ENCODE results near the gene GMCL1. TPM values are rescaled to one million over a fixed set of nuclear protein-coding genes. Genes with fewer than 3 reads are reported as not detected.

The GMCL1 gene
- total RNA-seq, 2 experiments from 2014 or later, result 25.4 to 31.6 TPM

DNA sequence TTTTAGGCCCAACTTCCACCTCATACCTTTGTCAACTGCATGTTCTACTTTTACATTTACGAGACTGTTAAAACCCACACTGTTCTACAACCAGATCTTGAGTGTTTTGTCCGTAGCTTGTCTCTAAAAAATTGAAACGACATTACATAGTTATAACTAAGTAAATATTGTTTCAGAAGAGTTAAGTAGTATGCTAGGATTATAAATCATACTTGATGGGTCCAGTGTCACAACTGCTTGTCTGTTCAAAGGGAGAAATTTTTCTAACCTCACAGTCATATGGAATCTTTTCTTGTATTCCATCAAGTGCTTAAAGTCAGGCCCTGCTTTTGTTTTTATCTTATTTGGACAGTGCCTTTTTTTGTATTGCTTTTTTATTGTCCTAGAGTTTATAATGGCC is 4.3 kb downstream of the GMCL1 start:
- Mint-ChIP-seq H3K9me3 (ENCODE audit: insufficient read depth) (no peaks in the 10 kb centered on the region), H3K4me1 (ENCODE audit: low read depth) (peaks cover 56% of the 10 kb centered on the region)
- no peak for ATAC-seq

DNA sequence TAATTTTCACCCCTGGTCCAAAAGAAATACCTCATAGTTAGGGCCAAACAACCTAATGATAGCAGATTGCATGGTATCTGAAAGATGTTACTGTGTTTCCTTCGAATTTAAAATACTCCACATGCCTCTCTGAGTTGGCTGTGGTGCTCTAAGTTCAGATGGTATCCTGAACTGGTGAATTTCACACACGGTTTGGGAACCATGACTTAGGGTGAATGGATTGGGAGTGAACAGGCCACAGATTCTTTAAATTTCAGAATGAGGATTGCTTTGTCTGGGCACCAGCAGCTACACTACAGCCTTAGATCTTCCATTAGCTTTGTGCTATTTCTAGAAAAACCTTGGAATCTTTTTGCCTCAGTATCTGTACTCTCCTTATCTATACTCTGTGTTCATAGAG is 6.2 kb downstream of the GMCL1 start:
- Mint-ChIP-seq H3K4me3 (no peak overlapping the region), H3K4me1 (ENCODE audit: low read depth) (peaks cover 52% of the 10 kb centered on the region), H3K27ac (no peak overlapping the region), H3K9me3 (ENCODE audit: insufficient read depth) (no peaks in the 10 kb centered on the region), H3K27me3 (ENCODE audit: low read depth) (no peaks in the 10 kb centered on the region), H3K36me3 (ENCODE audit: low read depth) (peaks cover 51% of the 10 kb centered on the region)
- POLR2A ChIA-PET, result no interaction called here
- DNase-seq (no peak), ATAC-seq (no peak)
- CTCF ChIA-PET, result interaction anchor here (0.8 to 3.0 kb wide), 3 partner anchors 19 to 111 kb away, joined by 3 to 12 read pairs (median 3); no protein-coding TSS in a partner anchor

More for the DNA sequence above, 4.3 kb downstream of the GMCL1 start:
- POLR2A ChIA-PET, result no interaction called here
- H3K36me3 Mint-ChIP-seq (ENCODE audit: low read depth), result peaks cover 44% of the 10 kb centered on the region
- CTCF ChIA-PET, result interaction anchor here (0.7 to 1.5 kb wide), 3 partner anchors 17 to 109 kb away, joined by 3 read pairs; no protein-coding TSS in a partner anchor
- H3K27me3 Mint-ChIP-seq (ENCODE audit: low read depth), result no peaks in the 10 kb centered on the region
- H3K4me3 Mint-ChIP-seq, result peak overlapping the region; percentile 10
- H3K27ac Mint-ChIP-seq, result no peak overlapping the region
- no peak for DNase-seq

DNA sequence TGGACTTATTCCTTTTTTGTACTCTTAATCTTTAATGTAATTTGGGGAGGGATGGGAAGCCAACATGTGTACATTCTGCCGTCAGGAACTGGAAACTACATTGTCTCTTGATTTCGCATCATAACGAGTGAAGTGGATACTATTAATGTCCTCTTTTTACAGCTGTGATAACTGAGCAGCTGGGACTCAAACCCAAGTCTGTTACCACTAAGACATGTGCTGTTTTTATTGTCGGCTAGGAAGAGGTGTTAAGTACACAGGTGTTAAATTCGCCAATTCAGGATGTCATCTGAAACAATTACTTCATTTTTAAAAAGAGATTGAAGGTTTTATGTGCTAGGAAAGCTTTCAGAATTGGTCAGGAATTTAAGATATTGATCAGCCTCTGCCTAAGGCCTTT is 6.9 kb downstream of the GMCL1 start:
- ChIA-PET CTCF (interaction anchor here (0.8 to 3.0 kb wide), 4 partner anchors 9 to 112 kb away, joined by 3 to 12 read pairs (median 3); no protein-coding TSS in a partner anchor), POLR2A (no interaction called here)
- H3K27me3 Mint-ChIP-seq (ENCODE audit: low read depth), result no peaks in the 10 kb centered on the region
- no peak for ATAC-seq
- peaks cover 49% of the 10 kb centered on the region for H3K36me3 Mint-ChIP-seq (ENCODE audit: low read depth)
- H3K4me1 Mint-ChIP-seq (ENCODE audit: low read depth), result peaks cover 50% of the 10 kb centered on the region
- no peak overlapping the region for H3K4me3 Mint-ChIP-seq
- no peak for DNase-seq
- no peaks in the 10 kb centered on the region for H3K9me3 Mint-ChIP-seq (ENCODE audit: insufficient read depth)
- H3K27ac Mint-ChIP-seq, result no peak overlapping the region

DNA sequence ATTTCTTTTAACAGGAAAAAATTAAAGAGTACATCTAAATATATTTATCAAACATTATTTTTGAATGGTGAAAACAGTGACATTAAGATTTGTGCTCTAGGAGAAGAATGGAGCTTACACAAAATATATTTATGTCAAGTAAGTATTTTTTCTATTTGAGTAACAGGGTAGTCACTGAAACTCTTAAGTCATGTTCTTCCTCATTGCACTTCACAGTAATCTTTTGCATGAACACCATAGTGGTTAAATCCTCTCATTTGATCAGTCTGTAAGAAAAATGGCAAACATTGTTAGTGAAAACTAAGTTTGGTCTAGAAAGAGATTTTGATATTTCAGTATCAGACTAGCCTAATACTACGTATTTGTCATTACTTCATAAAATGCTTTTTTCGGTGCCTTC is 8.1 kb downstream of the GMCL1 start:
- Mint-ChIP-seq H3K9me3 (ENCODE audit: insufficient read depth) (no peaks in the 10 kb centered on the region), H3K36me3 (ENCODE audit: low read depth) (peaks cover 50% of the 10 kb centered on the region), H3K27me3 (ENCODE audit: low read depth) (no peaks in the 10 kb centered on the region), H3K27ac (no peak overlapping the region), H3K4me3 (no peak overlapping the region), H3K4me1 (ENCODE audit: low read depth) (peaks cover 38% of the 10 kb centered on the region)
- ChIA-PET POLR2A (no interaction called here), CTCF (interaction anchor here (1.8 to 3.0 kb wide), 2 partner anchors 11 to 113 kb away, joined by 3 to 12 read pairs; no protein-coding TSS in a partner anchor)
- DNase-seq (no peak), ATAC-seq (no peak)

DNA sequence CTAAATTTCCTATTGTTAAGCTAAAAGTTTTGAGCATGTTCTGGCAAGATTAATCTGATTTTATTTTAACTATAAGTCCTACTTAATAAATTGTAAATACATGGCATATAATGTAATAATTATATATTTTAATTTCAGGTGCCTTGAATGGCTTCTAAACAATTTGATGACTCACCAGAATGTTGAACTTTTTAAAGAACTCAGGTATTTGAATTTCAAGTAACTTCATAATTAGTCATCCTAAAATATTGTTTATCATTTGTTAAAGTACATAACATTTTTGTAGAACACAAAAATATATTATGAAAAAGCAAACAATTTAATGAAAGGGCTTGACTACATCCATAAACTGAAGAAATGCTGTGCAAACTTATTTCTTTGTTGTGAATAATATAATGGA is 14.5 kb downstream of the GMCL1 start:
- CTCF ChIA-PET, result interaction anchor here (1.6 kb wide), 1 partner anchor 119 kb away, joined by 4 read pairs; no protein-coding TSS in a partner anchor
- Mint-ChIP-seq H3K9me3 (ENCODE audit: insufficient read depth) (no peaks in the 10 kb centered on the region), H3K36me3 (ENCODE audit: low read depth) (peaks cover 45% of the 10 kb centered on the region), H3K4me3 (no peak overlapping the region), H3K27ac (no peak overlapping the region), H3K27me3 (ENCODE audit: low read depth) (no peaks in the 10 kb centered on the region), H3K4me1 (ENCODE audit: low read depth) (no peaks in the 10 kb centered on the region)
- ATAC-seq (no peak), DNase-seq (no peak)
- POLR2A ChIA-PET, result no interaction called here

DNA sequence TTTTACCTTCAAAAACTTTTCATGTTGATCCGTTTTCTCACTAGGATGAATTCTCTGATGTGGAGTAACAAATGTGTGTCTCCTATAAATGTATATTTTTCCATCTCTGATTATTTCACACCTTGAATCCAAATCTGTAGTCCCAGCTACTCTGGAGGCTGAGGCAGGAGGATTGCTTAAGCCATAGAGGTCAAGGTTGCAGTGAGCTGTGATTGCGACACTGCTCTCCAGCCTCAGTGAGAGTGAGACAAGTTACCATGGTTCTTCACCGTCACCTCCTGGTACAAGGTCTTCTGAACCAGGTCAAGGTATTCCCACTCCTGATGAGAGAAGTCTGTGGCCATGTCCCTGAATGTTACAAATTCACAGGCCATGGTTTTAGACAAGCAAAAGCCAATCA is 15.1 kb downstream of the GMCL1 start:
- DNase-seq (no peak), ATAC-seq (no peak)
- H3K36me3 Mint-ChIP-seq (ENCODE audit: low read depth), result peaks cover 42% of the 10 kb centered on the region
- ChIA-PET POLR2A (no interaction called here), CTCF (no interaction called here)
- no peak overlapping the region for H3K4me3 Mint-ChIP-seq
- H3K9me3 Mint-ChIP-seq (ENCODE audit: insufficient read depth), result no peaks in the 10 kb centered on the region
- H3K27me3 Mint-ChIP-seq (ENCODE audit: low read depth), result no peaks in the 10 kb centered on the region
- H3K27ac Mint-ChIP-seq, result no peak overlapping the region
- no peaks in the 10 kb centered on the region for H3K4me1 Mint-ChIP-seq (ENCODE audit: low read depth)

DNA sequence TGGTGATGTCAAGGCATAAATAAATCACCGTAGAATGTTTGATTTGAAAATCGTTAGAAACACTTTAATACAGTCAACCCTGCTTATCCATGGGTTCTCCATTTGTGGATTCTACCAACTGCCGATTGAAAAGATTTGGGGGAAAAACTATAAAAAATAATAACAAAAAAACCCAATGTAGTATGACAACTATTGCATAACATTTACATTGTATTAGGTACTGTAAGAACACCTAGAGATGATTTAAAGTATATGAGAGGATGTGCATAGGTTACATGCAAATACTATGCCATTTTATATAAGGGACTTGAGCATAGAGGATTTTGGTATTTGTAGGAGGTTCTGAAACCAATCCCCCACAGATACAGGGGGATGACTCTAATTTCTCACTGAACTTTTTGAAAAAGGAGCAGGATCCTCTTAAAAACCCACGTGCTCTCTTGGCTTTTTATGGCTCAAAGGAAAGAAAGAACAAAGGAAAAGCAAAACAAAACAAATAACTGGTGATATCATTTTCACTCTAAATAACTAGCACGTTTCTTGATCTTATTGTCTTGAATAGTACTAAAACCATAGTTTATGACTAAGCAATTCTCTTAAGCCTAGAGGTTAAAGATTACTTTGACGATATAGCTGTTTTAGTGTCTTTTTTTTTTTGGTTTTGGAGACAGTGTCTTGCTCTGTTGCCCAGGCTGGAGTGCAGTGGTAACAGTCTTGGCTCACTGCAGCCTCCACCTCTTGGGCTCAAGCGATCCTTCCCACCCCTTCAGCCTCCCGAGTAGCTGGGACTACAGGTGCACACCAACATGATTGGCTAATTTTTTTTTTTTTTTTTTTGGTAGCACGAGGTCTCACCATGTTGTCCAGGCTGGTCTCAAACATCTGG is 17.0 kb downstream of the GMCL1 start:
- no peak overlapping the region for H3K4me3 Mint-ChIP-seq
- DNase-seq (no peak), ATAC-seq (no peak)
- H3K27ac Mint-ChIP-seq, result no peak overlapping the region
- no peaks in the 10 kb centered on the region for H3K4me1 Mint-ChIP-seq (ENCODE audit: low read depth)
- H3K36me3 Mint-ChIP-seq (ENCODE audit: low read depth), result peaks cover 43% of the 10 kb centered on the region
- ChIA-PET CTCF (interaction anchor here (0.8 to 0.9 kb wide), 2 partner anchors 16 to 122 kb away, joined by 3 to 5 read pairs; no protein-coding TSS in a partner anchor), POLR2A (interaction anchor here (0.5 to 0.6 kb wide), 2 partner anchors 202 to 264 kb away, joined by 3 to 6 read pairs; no protein-coding TSS in a partner anchor)
- no peaks in the 10 kb centered on the region for H3K27me3 Mint-ChIP-seq (ENCODE audit: low read depth)
- no peaks in the 10 kb centered on the region for H3K9me3 Mint-ChIP-seq (ENCODE audit: insufficient read depth)

DNA sequence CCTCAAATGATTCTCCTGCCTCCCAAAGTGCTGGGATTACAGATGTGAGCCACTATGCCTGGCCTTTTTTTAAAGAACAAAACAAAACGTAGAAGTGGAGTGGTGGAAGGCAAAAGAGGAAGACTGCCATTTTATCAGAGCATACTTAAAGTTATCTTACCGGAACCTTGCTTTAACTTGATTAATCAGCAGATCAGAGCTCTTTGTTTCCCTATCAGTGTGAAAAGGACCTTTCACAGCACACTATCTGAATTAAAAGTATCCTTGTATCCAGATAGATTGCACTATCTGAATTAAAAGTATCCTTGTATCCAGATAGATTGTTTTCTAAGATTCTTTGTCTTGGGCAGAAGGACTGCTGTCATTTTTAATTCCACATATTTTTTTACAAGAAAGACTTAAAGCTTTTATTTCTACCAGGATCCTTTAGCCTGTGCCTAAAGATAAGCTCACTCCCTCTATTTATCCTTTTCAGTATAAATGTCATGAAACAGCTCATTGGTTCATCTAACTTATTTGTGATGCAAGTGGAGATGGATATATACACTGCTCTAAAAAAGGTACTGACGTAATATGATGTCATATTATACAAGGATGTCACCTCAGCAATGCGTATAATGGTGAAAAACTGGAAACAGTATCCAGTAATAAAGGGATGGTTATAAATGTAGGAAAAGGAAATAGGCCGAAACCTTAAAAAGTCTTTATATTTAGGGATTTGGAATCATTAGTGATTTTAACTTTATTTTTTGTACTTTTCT is 17.8 kb downstream of the GMCL1 start:
- CTCF ChIA-PET, result interaction anchor here (0.7 to 1.8 kb wide), 5 partner anchors 15 to 281 kb away, joined by 3 to 7 read pairs (median 4); no protein-coding TSS in a partner anchor
- Mint-ChIP-seq H3K36me3 (ENCODE audit: low read depth) (peaks cover 43% of the 10 kb centered on the region), H3K4me1 (ENCODE audit: low read depth) (no peaks in the 10 kb centered on the region), H3K4me3 (no peak overlapping the region), H3K27ac (no peak overlapping the region), H3K27me3 (ENCODE audit: low read depth) (no peaks in the 10 kb centered on the region), H3K9me3 (ENCODE audit: insufficient read depth) (no peaks in the 10 kb centered on the region)
- no peak for ATAC-seq
- POLR2A ChIA-PET, result interaction anchor here (0.6 kb wide), 1 partner anchor 201 kb away, joined by 3 read pairs; no protein-coding TSS in a partner anchor
- no peak for DNase-seq

DNA sequence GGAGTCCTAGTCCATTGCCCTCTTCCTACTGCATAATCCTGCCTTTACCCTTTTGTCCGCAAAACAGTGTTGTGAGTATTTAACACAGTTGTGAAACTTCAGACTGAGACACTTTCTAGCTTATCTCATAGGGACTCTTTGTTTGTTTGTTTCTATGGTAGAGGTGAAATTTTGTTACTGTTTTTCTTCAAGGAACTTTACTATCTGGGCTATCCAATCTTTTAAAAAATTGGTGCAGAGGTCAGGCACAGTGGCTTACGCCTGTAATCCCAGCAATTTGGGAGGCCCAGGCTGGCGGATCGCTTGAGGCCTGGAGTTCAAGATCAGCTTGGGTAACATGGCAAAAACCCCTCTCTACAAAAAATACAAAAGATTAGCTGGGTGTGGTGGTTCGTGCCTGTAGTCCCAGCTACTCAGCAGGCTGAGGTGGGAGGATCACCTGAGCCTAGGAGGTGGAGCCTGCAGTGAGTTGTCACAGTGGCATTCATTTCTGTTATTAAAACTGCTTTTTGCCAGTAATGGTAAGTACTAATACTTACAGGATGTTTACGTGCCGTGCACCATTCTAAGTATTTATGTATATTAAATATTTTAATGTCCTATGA is 18.8 kb downstream of the GMCL1 start:
- CTCF ChIA-PET, result interaction anchor here (1.7 to 1.8 kb wide), 2 partner anchors 123 to 282 kb away, joined by 4 to 7 read pairs; no protein-coding TSS in a partner anchor

DNA sequence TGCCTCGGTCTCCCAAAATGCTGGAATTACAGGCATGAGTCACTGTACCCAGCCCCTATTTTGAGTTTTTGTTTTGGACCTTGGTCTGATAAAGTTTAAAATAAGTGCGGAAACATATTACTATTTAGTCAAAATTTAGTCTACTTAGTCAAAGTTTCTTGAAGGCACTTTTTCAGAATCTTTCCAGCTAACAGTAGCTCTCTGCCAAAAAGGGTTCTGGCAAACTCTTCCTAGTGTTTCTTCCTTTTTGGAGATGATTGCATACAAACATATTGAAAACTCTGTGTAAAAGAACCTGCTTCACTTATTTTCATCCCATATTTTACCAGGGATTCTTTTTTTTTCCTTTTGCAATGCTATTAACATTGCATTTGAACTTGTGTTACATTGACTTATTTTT is 28.8 kb downstream of the GMCL1 start:
- Mint-ChIP-seq H3K27me3 (ENCODE audit: low read depth) (no peaks in the 10 kb centered on the region), H3K27ac (no peak overlapping the region), H3K36me3 (ENCODE audit: low read depth) (peaks cover 22% of the 10 kb centered on the region), H3K9me3 (ENCODE audit: insufficient read depth) (no peaks in the 10 kb centered on the region), H3K4me1 (ENCODE audit: low read depth) (no peaks in the 10 kb centered on the region), H3K4me3 (no peak overlapping the region)
- CTCF ChIA-PET, result interaction anchor here (0.8 to 2.1 kb wide), 3 partner anchors 12 to 134 kb away, joined by 3 to 7 read pairs (median 4); no protein-coding TSS in a partner anchor
- DNase-seq, result no peak
- no peak for ATAC-seq
- POLR2A ChIA-PET, result no interaction called here

More for the DNA sequence above, 18.8 kb downstream of the GMCL1 start:
- no peaks in the 10 kb centered on the region for H3K4me1 Mint-ChIP-seq (ENCODE audit: low read depth)
- H3K27ac Mint-ChIP-seq, result no peak overlapping the region
- DNase-seq (no peak), ATAC-seq (no peak)
- POLR2A ChIA-PET, result no interaction called here
- peaks cover 43% of the 10 kb centered on the region for H3K36me3 Mint-ChIP-seq (ENCODE audit: low read depth)
- H3K9me3 Mint-ChIP-seq (ENCODE audit: insufficient read depth), result no peaks in the 10 kb centered on the region
- no peak overlapping the region for H3K4me3 Mint-ChIP-seq
- no peaks in the 10 kb centered on the region for H3K27me3 Mint-ChIP-seq (ENCODE audit: low read depth)

DNA sequence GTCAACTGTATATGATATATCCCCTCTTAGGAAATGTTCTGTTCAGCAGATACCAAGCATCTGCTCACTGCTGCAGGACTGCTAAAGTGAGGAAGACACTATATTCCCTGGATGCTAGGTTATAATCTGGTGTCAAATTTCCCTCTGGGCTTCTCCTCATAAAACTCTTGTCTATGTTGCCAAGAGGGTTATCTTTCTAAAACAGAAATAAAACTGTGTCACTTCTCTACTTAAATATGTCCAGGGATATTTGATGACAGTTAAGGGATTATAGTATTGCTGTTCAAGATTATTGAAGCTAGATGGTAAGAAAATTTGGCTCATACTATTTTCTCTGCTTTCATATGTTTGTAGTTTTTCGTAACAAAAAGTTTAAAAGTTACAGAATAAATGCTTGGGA is 33.8 kb downstream of the GMCL1 start:
- ATAC-seq, result no peak
- CTCF ChIA-PET, result interaction anchor here (1.6 kb wide), 1 partner anchor 139 kb away, joined by 6 read pairs; no protein-coding TSS in a partner anchor
- no peaks in the 10 kb centered on the region for H3K9me3 Mint-ChIP-seq (ENCODE audit: insufficient read depth)

More for the DNA sequence above, 33.8 kb downstream of the GMCL1 start:
- Mint-ChIP-seq H3K36me3 (ENCODE audit: low read depth) (peaks cover 35% of the 10 kb centered on the region), H3K27me3 (ENCODE audit: low read depth) (no peaks in the 10 kb centered on the region), H3K4me3 (no peak overlapping the region), H3K27ac (no peak overlapping the region), H3K4me1 (ENCODE audit: low read depth) (no peaks in the 10 kb centered on the region)
- no peak for DNase-seq
- POLR2A ChIA-PET, result no interaction called here

All from activated CD8-positive, alpha-beta T cell treated with anti-CD3 and anti-CD28 coated beads, Interleukin-2, amount 10 ng/mL, durations not matched to agents 7 days and 5 days (primary cell).